Gastroesophageal sphincter (tissue), 3 donors: Measurements from ENCODE around the gene GON4L.

Source experiments
- EP300 ChIP-seq: sonication (generic); formaldehyde crosslinking; IDR thresholded peaks from one replicate; pipeline ENCODE4 v1.6.1; 2017; ENCODE audit warnings: antibody characterized with exemption, mild to moderate bottlenecking
- POLR2A ChIP-seq, 2 donors: fragments of 450-650 bp; IDR thresholded peaks; one replicate each; pipeline ENCODE4 v1.6.1; 2017; ENCODE audit warnings: antibody characterized with exemption in 2 of 2, mild to moderate bottlenecking in 2 of 2, moderate library complexity in 1 of 2
- POLR2AphosphoS5 ChIP-seq: sonication (generic); formaldehyde crosslinking; IDR thresholded peaks from one replicate; pipeline ENCODE4 v1.6.1; 2017; ENCODE audit warnings: antibody characterized with exemption
- TF ChIP-seq, protein P1 (sequence below), 4 experiments: fragments of 200-600 bp in 2 of 4; fragments of 450-650 bp in 2 of 4; sonication (generic) in 1 of 4; IDR thresholded peaks; one replicate each; pipeline ENCODE4 v1.5.1; 2017 to 2019; ENCODE audit warnings: antibody characterized with exemption in 4 of 4, mild to moderate bottlenecking in 2 of 4, moderate library complexity in 2 of 4

DNA sequence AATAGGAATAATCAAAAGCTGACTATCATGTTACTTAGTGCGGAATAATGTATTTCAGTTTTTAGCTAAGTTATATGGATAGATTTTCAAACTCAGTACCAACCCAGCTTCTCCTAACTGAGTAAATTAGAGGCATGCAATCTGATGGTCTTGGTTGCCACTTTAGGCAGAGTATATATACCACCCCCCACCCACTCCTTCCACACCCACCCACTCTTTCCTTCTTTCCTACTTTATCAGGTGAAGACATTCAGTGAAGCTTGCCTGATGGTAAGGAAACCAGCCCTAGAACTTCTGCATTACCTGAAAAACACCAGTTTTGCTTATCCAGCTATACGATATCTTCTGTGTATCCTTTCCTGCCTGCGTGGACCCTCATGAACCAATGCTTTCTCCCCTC is 131.9 kb downstream of the GON4L start:
- TF ChIP-seq, protein P1, sequence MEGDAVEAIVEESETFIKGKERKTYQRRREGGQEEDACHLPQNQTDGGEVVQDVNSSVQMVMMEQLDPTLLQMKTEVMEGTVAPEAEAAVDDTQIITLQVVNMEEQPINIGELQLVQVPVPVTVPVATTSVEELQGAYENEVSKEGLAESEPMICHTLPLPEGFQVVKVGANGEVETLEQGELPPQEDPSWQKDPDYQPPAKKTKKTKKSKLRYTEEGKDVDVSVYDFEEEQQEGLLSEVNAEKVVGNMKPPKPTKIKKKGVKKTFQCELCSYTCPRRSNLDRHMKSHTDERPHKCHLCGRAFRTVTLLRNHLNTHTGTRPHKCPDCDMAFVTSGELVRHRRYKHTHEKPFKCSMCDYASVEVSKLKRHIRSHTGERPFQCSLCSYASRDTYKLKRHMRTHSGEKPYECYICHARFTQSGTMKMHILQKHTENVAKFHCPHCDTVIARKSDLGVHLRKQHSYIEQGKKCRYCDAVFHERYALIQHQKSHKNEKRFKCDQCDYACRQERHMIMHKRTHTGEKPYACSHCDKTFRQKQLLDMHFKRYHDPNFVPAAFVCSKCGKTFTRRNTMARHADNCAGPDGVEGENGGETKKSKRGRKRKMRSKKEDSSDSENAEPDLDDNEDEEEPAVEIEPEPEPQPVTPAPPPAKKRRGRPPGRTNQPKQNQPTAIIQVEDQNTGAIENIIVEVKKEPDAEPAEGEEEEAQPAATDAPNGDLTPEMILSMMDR (IDR thresholded peaks at IDR 0.05), result no peak
- TF ChIP-seq POLR2A (IDR thresholded peaks at IDR 0.05) (no peak), POLR2AphosphoS5 (no peak), EP300 (no peak)
